SH-SY5Y (cell line): ENCODE results near the gene KDM4C.

Source experiments
- GATA2 ChIP-seq: IDR thresholded peaks from 2 replicates; pipeline ENCODE4 v1.6.1; 2011; ENCODE audit warnings: mild to moderate bottlenecking, low read depth, low read length
- GATA3 ChIP-seq: IDR thresholded peaks from 2 replicates; pipeline ENCODE4 v1.6.1; 2011; ENCODE audit warnings: low read depth, mild to moderate bottlenecking, low read length, moderate library complexity

DNA sequence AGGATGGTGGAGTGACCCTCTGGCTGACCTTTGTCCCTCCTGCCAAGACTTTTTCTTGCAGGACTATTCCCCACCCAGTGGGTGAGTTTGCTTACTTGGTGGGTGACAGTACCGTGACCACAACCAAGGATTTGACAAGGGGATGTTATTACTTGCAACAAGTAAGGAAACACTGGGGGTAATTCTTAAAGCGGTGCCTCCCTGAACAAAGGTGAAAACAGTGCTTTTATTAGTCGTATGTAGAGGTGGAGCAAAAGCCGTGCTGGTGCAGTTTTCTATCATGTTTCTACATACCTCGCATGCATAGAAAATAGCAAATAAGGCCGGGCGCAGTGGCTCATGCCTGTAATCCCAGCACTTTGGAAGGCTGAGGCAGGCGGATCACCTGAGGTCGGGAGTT lies 41.0 kb upstream of the KDM4C start:
- TF ChIP-seq GATA2: no peak
- TF ChIP-seq GATA3: no peak
